Fibroblast of skin of left biceps (primary cell): ENCODE results near the gene TBX4.

Experiments
- DNase-seq, 2 experiments: peaks; one replicate each; pipeline ENCODE4 v3.0.0-alpha.2; 2013; ENCODE audit warnings: low read depth in 2 of 2

Gene TBX4

GRCh38 chr17:61454381-61455323 lies 2.4 kb downstream of the TBX4 start:
- no peak for DNase-seq

DNA sequence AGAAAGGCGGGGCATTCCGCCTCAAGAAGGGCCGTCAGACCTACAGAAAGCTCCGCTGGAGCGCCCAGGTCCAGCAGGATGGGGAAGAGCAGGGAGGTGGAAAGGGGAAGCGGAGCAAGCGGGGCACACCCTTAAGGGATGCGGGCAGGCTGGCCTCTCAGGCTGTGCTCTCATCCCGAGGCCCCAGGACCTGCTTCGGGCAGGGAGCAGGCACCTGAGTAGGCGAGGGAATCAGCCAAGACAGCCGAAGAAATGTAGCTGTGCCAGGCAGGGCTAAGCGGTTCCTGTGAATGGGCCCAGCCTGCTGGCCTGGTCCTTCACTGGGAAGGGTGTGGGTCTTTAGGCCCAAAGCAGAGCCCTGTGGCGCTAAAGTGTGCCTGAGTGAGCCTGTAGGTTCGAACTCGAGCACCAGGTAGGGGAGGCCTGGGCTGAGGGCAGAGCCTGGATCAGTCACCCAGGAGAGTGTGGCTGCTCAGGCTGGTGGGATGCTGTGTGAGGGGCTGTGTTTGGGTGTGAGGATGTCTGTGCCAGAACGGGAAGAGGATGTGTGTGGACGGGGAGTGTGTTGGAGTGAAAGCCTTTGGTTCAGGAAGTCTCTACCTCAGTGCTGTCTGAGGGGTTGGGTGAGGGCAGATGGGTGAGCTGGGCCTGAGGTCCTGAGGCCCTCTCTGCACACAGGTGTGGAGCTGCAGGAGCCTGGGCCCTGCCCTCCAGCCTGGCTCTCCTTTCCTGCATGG lies 3.3 kb downstream of the TBX4 start:
- no peak for DNase-seq

DNA sequence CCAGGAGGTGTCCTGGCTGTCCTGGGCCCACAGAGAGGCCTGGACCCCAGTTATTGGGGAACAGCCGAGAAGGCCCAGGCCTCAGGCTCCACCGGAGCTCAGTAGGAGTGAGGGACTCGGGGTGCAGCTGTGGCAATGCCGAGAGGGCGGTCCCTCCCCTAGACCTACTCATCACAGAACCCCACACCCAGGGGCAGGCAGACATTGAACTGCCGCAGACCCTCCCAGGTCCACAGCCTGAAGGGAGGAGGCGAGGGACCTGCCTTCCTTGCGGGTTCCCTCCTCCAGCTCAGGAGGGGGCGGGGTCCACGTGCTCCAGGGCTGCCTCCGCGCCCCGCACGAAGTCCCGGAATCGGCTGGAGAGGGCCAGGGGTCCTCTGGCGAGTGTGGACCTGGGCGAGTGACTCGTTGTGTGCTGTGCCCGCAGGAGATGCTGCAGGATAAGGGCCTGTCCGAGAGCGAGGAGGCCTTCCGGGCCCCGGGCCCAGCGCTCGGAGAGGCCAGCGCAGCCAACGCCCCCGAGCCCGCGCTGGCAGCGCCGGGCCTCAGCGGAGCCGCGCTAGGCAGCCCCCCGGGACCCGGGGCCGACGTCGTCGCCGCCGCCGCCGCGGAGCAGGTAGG lies 3.9 kb downstream of the TBX4 start:
- DNase-seq: no peak

DNA sequence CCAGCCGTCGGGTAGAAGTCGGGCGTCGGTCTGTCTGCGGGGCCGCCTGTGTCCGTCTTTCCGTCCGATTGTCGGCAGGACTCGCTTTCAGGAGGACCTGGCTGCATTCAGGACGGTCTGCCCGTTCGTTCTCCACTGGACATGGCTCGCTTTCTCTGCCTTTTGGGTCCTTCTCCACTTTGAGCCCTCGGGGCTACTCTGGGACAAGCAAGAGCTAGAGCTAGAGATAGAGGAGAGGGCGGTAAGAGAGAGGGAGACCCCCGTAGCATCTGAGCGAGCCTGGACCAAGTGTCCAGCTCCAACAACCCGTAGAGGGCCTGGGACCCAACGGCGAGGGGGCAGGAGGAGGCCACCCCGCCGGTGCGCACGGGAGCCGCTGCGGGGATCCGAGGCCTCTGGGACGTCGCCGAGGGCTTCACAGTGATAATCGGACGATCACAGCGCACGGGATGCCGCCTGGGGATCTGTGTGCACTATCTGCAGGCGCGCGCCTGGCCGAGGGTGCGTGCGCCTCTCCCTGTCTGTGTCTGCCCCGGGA lies 4.5 kb downstream of the TBX4 start:
- no peak for DNase-seq

GRCh38 chr17:61457226-61457983 lies 5.2 kb downstream of the TBX4 start:
- no peak for DNase-seq

DNA sequence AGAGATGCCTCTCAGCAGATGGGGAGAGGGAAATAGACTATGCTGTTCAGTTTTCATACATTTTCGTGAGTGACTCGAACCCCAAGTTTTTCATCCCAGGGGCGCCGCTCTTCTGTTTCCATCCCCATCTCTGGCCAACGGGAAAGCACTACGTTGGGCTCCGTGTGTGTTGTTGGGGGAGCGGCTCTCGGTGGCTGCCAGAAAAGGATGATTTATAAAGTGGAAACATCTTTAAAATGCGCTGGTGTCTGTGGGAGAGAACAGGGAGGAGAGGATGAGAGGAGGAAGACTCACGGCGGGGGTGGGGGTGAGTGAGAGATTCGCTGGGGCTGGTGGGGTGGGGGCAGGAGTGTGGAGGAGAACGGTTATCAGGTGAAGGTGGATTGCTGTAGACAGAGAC lies 5.8 kb downstream of the TBX4 start:
- DNase-seq: no peak

DNA sequence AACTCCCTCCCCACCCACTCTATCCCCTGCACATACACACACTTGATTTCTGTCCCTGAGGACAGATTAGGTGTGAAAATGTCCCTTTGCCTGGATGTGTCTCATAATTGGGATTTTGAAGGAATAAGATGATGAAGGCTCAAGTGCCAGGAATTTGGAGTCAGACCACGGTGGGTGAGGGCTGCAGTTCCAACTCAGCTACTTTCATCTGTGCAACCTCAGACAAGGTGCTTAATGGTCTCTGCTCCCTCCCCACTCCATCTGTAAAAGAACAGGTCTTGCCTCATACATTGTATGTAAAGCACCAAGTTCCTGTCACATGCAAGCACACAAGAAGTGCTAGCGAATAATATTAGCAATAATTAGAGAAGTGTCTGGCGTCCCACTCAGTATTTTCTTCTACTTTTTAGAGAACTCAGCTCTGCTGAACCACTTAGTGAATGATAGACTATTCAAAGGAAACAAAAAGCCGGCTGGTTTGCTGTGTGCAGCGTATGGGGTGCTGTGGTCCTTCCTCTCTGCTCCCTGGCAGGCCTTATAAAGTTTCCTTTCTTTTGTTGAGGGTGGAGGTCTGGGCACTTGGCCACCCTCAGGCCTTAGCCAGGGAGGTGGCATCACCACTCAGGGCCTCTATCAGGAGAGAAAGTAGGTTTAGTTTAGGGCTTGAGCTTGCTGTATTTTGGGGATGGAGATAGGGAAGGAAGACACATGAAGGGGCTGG lies 6.4 kb downstream of the TBX4 start:
- no peak for DNase-seq

GRCh38 chr17:61459142-61459809 lies 7.1 kb downstream of the TBX4 start:
- no peak for DNase-seq

DNA sequence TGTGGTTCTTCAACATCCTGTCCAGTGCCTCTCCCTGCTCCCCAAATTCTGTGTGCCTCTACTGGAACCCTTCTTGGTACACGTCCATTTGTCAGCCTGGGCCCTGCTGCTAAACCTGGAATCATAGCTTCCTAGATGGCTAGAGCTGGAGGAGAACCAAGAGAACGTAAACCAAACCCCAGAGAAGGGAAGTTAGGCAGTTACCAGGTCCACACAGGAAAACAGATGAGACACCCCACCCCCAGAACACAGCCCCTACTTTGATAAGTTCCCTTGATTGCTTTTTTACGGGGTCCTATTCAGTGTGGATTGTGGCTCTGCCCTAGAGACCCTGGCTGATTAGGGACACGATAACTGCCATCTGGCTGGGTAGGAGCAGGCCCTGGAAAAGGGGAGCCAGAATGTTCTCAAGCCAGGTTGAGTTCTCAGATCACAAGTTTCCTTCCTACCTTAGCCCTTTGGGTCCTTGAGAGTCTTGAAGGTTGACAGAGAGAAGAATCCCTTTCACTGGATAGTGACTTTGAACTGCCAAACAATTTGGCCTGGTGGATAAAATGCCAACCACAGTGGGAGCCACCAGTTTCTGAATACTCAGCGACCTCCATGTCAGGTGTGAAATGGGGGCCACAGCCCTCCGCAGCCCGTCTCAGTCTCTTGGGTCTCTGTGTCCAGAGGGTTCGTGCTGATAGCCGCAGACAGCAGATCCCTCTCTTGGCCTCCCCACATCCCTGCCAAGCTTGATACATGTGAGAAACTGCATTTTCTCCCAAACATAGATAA lies 7.9 kb downstream of the TBX4 start:
- DNase-seq: no peak

- no peak for DNase-seq
Measured at GRCh38 chr17:61460796-61461585, 8.8 kb downstream of the TBX4 start.

- DNase-seq: no peak
Measured at GRCh38 chr17:61461586-61461966, 9.4 kb downstream of the TBX4 start.

- DNase-seq: no peak
Measured at GRCh38 chr17:61461967-61462718, 9.9 kb downstream of the TBX4 start.

- DNase-seq: no peak
Measured at GRCh38 chr17:61462719-61463315, 10.6 kb downstream of the TBX4 start.

DNA sequence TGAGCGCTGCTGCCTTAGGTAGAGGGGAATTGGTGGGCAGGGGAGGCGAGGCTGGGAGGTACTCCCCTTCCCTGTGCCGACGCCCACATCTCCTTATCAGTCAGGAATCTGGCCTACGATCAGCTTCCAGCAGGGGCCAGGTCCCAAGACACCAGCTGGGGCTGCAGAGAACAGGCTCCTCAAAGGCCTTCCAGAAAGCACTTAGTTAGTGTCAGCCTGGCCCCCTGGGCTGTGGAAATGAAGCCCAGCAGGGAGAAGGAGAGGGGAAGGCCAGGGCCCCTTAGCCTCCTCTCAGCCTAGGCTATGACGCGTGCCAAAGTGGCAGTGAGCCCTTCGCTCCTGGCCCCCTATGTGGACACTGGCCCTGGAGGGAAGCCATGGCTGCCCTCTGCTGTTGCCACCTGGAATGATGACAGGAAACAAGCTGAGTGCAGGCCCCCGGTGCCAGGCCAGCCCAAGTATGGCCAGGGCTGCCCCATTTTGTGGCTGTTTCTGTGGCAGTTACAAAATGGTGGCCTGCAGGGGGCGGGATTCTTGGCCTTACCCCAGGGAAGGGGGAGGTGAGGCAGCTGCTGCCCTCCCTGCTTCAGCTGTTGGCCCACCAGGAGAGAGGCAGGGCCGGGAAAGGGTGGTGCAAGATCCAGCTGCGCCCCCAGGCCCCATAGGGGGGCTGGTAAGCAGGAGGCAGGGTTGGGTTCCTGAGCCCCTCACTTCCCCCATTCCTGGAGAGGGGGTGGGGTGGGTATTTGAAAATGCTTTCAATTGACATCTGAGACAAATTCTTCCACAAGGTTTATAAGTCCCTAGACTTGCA lies 11.3 kb downstream of the TBX4 start:
- no peak for DNase-seq

- no peak for DNase-seq
Measured at GRCh38 chr17:61464130-61464842, 12.1 kb downstream of the TBX4 start.

DNA sequence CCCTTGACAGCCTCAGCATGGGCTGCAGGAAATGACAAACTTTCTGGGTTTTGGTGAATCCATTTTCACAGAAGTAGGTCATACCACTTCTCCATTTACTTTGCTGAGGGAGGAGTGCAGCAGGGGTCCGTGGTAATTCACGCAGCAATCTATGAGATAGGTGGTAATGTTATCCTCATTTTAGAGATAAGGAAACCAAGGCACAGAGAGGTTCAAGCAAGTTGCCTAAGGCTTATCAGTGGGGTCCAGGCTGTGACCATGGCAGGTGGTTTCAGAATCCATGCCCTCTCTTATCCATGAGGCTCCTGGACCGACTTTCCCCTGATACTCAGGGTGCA lies 12.6 kb downstream of the TBX4 start:
- no peak for DNase-seq
